ENCODE data around the gene FRS3. TPM values are rescaled to one million over a fixed set of nuclear protein-coding genes. Genes with fewer than 3 reads are reported as not detected.

Gene FRS3, protein sequence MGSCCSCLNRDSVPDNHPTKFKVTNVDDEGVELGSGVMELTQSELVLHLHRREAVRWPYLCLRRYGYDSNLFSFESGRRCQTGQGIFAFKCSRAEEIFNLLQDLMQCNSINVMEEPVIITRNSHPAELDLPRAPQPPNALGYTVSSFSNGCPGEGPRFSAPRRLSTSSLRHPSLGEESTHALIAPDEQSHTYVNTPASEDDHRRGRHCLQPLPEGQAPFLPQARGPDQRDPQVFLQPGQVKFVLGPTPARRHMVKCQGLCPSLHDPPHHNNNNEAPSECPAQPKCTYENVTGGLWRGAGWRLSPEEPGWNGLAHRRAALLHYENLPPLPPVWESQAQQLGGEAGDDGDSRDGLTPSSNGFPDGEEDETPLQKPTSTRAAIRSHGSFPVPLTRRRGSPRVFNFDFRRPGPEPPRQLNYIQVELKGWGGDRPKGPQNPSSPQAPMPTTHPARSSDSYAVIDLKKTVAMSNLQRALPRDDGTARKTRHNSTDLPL
- polyA plus RNA-seq (2012; ENCODE audit: low read depth, missing spikeins): 0.74 TPM

DNA sequence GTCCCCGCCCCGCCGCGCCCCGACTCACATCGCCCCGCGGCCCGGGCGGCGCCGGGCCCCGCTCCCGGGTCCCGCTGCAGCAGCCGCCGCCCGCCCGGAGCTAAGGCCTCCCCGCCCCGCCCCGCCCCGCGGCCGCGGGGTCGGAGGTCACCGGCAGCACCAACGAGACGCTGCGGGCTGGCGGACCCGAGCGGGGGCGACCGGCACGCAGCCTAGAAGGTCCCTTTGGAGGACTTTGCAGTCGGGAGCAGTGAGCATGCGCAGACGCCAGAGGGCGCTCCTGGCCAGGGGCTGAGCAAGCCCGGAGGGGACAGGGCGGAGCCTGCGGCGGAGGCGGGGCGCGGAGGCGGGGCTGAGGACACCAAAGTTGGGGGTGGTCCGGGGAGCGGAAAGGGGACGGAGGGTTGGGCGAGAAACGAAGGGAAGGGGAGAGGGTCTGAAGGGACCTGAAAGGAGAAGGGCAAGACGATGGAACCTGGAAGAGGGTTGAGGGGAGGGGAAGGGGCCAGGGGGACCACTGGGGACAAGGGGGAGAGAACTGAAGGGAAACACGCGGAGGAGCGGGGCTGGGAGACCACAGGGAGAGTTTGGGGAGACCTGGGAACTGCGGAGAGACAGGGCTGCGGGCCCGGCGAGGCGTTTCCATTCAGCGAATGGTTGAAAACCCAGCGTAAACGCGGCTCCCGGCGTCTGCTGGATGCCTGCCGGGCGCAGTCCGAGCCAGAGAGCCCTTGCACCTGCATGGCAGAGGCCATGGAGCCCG lies at the start of gene FRS3:
FRS3 (minus strand) TSS at position 113 of the 763 bp plus-strand sequence. CDS start 2,913 bp downstream, outside the sequence.
- peak; percentile 94 for FAIRE-seq

GRCh38 chr6:41826343-41827022 lies 46.8 kb upstream of the FRS3 start:
- TF ChIP-seq POU2F2 (IDR thresholded peaks at IDR 0.05; ENCODE audit: low read depth, low read length) (no peak), PAX5 (IDR thresholded peaks at IDR 0.05; ENCODE audit: insufficient read depth, low read length, severe bottlenecking) (no peak), POLR2AphosphoS5 (IDR thresholded peaks at IDR 0.05; ENCODE audit: low read depth, low read length) (no peak), SPI1 (IDR thresholded peaks at IDR 0.05; ENCODE audit: low read depth, low read length) (no peak), POLR2A (IDR thresholded peaks at IDR 0.05; ENCODE audit: low read depth, low read length) (no peak), TAF1 (IDR thresholded peaks at IDR 0.05; ENCODE audit: low read depth, low read length) (no peak)
- DNase-seq (ENCODE audit: insufficient read length, low spot score): no peak
- no peak for FAIRE-seq

More for the DNA sequence above, at the start of gene FRS3:
- peak; percentile 98 for DNase-seq (ENCODE audit: insufficient read length, low spot score)
- peak; percentile 75 for TF ChIP-seq PAX5 (IDR thresholded peaks at IDR 0.05; ENCODE audit: insufficient read depth, low read length, severe bottlenecking)
- peak; percentile 13; the same call in 1 of the 2 replicates for TF ChIP-seq POU2F2 (IDR thresholded peaks at IDR 0.05; ENCODE audit: low read depth, low read length)
- no peak for TF ChIP-seq POLR2A (IDR thresholded peaks at IDR 0.05; ENCODE audit: low read depth, low read length)

DNA sequence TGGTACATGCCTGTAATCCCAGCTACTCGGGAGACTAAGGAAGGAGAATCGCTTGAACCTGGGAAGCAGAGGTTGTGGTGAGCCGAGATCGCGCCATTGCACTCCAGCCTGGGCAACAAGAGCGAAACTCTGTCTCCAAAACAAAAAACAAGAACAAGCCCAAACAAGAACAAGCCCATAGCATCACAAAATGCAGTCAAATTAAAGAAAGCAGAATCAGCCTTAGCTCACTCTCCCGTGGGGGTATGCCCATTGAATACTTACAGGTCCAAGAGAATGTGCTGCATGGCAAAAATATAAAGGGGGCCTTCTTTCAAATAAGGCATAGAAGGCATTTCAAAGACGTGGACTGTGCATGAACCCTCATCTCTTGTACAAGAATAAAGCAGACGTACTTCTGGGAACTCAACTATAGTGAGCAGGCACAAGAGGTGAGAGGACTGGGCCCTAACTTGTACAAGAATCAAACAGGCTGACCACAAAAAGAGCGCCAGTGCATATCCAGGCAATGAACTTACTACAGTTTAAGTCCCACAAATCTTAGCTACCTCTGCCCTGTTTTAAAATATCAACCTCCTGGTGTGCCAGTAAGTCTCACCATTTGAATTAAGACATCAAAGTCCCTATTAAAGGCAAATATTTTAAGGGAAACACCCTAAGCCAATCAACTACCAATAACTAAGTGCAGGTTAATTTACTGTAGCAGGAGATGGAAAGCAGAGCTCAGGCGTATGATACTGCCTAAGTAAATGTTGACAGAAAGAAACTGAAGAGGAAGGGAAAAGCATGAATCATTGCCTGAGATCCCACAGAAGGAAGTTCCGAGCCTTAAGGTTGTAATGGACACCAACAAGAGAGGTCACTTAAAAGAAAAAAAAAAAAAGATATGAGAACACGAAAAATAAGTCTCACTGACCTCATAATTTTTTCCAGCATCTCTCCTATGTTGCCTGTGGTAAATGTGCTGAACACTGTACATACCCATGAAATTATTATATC lies 45.2 kb upstream of the FRS3 start:
- DNase-seq (ENCODE audit: insufficient read length, low spot score) (no peak), FAIRE-seq (peak; percentile 47)
- TF ChIP-seq POU2F2 (IDR thresholded peaks at IDR 0.05; ENCODE audit: low read depth, low read length): no peak
- no peak for TF ChIP-seq TAF1 (IDR thresholded peaks at IDR 0.05; ENCODE audit: low read depth, low read length)
- no peak for TF ChIP-seq SPI1 (IDR thresholded peaks at IDR 0.05; ENCODE audit: low read depth, low read length)
- TF ChIP-seq PAX5 (IDR thresholded peaks at IDR 0.05; ENCODE audit: insufficient read depth, low read length, severe bottlenecking): no peak
- TF ChIP-seq POLR2A (IDR thresholded peaks at IDR 0.05; ENCODE audit: low read depth, low read length): no peak
- no peak for TF ChIP-seq POLR2AphosphoS5 (IDR thresholded peaks at IDR 0.05; ENCODE audit: low read depth, low read length)

DNA sequence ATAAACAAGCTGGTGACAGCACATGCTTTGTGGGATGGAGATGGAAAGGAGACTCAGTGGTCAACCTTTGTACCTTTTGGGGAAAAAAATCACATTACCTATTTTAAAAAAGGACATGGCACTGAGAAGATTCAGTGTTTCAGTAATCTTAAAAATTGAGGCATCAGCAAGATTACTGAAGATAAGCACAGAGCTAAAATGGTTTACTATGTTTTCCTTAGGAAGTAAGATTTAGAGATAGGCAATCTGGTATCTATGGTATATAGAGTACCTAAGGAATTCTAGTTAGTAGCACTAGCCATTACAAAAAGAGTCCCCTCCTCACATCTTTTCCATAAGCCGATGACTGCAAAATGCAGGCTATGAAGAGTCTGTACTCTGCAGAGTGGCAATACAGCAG lies 43.5 kb upstream of the FRS3 start:
- DNase-seq (ENCODE audit: insufficient read length, low spot score) (no peak), FAIRE-seq (no peak)
- TF ChIP-seq POLR2A (IDR thresholded peaks at IDR 0.05; ENCODE audit: low read depth, low read length) (no peak), PAX5 (IDR thresholded peaks at IDR 0.05; ENCODE audit: insufficient read depth, low read length, severe bottlenecking) (no peak), SPI1 (IDR thresholded peaks at IDR 0.05; ENCODE audit: low read depth, low read length) (no peak), POLR2AphosphoS5 (IDR thresholded peaks at IDR 0.05; ENCODE audit: low read depth, low read length) (no peak)

DNA sequence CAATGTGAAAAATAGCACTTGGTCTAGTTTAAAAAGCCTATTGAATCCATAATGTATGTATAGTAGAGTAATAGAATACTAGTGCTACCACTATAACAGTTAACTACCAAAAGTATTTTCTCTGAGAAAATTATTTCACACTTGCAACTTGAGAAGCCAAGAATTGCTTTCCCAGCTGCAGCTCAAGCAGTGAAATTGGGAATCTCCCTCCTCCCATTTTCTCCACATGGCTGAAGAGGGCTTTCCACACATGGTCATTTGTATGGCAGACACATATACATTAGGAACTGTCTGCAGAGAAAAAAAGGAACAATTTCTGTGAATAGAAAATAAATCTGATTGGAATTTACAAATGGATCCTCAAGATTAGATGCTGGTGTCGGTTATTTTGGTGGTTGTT lies 42.3 kb upstream of the FRS3 start:
- no peak for FAIRE-seq
- TF ChIP-seq PAX5 (IDR thresholded peaks at IDR 0.05; ENCODE audit: insufficient read depth, low read length, severe bottlenecking): no peak
- no peak for TF ChIP-seq SPI1 (IDR thresholded peaks at IDR 0.05; ENCODE audit: low read depth, low read length)
- TF ChIP-seq POLR2AphosphoS5 (IDR thresholded peaks at IDR 0.05; ENCODE audit: low read depth, low read length): no peak
- no peak for TF ChIP-seq TAF1 (IDR thresholded peaks at IDR 0.05; ENCODE audit: low read depth, low read length)
- TF ChIP-seq POLR2A (IDR thresholded peaks at IDR 0.05; ENCODE audit: low read depth, low read length): no peak
- no peak for TF ChIP-seq POU2F2 (IDR thresholded peaks at IDR 0.05; ENCODE audit: low read depth, low read length)
- DNase-seq (ENCODE audit: insufficient read length, low spot score): no peak

GRCh38 chr6:41821266-41821665 lies 41.6 kb upstream of the FRS3 start:
- FAIRE-seq (no peak), DNase-seq (ENCODE audit: insufficient read length, low spot score) (no peak)
- TF ChIP-seq POLR2AphosphoS5 (IDR thresholded peaks at IDR 0.05; ENCODE audit: low read depth, low read length) (no peak), POLR2A (IDR thresholded peaks at IDR 0.05; ENCODE audit: low read depth, low read length) (no peak), SPI1 (IDR thresholded peaks at IDR 0.05; ENCODE audit: low read depth, low read length) (no peak), POU2F2 (IDR thresholded peaks at IDR 0.05; ENCODE audit: low read depth, low read length) (no peak), TAF1 (IDR thresholded peaks at IDR 0.05; ENCODE audit: low read depth, low read length) (no peak), PAX5 (IDR thresholded peaks at IDR 0.05; ENCODE audit: insufficient read depth, low read length, severe bottlenecking) (no peak)

GRCh38 chr6:41818271-41819054 lies 38.8 kb upstream of the FRS3 start:
- no peak for TF ChIP-seq POLR2A (IDR thresholded peaks at IDR 0.05; ENCODE audit: low read depth, low read length)
- no peak for TF ChIP-seq SPI1 (IDR thresholded peaks at IDR 0.05; ENCODE audit: low read depth, low read length)
- TF ChIP-seq POU2F2 (IDR thresholded peaks at IDR 0.05; ENCODE audit: low read depth, low read length): no peak
- TF ChIP-seq PAX5 (IDR thresholded peaks at IDR 0.05; ENCODE audit: insufficient read depth, low read length, severe bottlenecking): no peak
- TF ChIP-seq POLR2AphosphoS5 (IDR thresholded peaks at IDR 0.05; ENCODE audit: low read depth, low read length): no peak
- TF ChIP-seq TAF1 (IDR thresholded peaks at IDR 0.05; ENCODE audit: low read depth, low read length): no peak
- no peak for FAIRE-seq

More at GRCh38 chr6:41818271-41819054, 38.8 kb upstream of the FRS3 start:
- no peak for DNase-seq (ENCODE audit: insufficient read length, low spot score)

Measured in GM12891 (cell line).